ENCODE measurements around the gene LIG3.

DNA sequence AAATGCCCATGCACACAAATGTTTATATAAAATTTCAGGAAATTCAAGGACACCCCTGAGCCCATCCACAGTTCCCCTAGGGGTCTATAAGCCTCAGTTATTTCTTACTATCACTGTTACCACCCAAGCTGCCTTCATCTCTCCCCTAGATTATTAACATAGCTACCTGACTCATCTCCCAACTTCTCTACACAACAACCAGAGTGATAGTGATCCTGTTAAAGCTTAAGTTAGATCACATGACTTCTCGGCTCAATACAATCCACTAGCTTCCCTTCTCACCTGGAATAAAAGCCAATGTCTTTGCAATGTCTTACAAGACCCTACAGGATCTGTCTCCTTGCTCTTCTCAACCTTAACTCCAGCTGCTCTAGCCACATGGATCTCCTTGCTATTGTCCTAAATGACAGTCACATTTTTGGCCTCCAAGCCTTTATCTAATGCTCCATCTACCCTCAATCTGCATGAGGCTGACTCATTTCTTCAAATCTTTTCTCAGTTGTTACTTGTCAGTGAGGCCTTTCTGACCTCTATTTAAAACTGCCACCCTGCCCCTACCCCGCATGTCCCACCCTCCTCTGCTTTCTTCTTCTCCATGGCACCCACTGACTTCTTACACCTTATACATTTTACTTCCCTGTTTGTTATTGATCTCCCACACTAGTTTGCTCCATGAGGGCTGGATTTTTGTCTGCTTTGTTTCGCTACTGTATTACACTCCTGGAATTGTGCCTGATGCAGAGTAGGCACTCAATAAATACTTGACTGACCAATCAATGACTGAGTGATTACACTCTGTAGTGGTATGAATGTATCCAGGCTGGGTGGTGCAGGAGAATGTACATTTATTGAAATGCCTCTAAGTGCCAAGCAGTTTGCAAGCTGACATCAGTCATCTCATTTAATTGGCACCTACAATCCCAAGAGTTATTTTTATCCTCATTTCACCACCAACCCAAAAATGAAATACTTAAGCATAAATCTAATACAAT lies 5.2 kb upstream of the LIG3 start:
- TF ChIP-seq CTCF (IDR thresholded peaks at IDR 0.05): no peak
- no peak for TF ChIP-seq POLR2A (IDR thresholded peaks at IDR 0.05)
- TF ChIP-seq POLR2AphosphoS5 (IDR thresholded peaks at IDR 0.05): no peak
- no peak for TF ChIP-seq EP300 (IDR thresholded peaks at IDR 0.05; ENCODE audit: low read depth)
